Purkinje cell (primary cell): ENCODE data around the gene COX7A2L. TPM values are rescaled to one million over a fixed set of nuclear protein-coding genes. Genes with fewer than 3 reads are reported as not detected.

ENCODE experiments used
- polyA plus RNA-seq: library from polyadenylated mRNA; unstranded; fragments of >200 nt; fragmentation: Nextera tagmentation; gene quantifications from 2 replicates; pipeline ENCODE4 v1.2.1, GENCODE V29; 2014

Gene COX7A2L
- 293 and 356 TPM in 2 replicates for polyA plus RNA-seq

GRCh38 chr2:42360890-42361727, at the start of gene COX7A2L:
COX7A2L (minus strand) TSS chr2:42361217; CDS start chr2:42361161, 56 bp downstream.

Other genes starting within 250 kb of the COX7A2L start
- 12.0 and 22.7 TPM in 2 replicates for gene EML4, start 191.9 kb downstream of the COX7A2L start, polyA plus RNA-seq
- gene KCNG3, start 132.8 kb upstream of the COX7A2L start, polyA plus RNA-seq: 0.15 TPM in 1 of 2 replicates, not detected in the other
- 9.6 and 19.2 TPM in 2 replicates for gene MTA3, start 207.4 kb upstream of the COX7A2L start, polyA plus RNA-seq